Measurements from ENCODE around the gene FMR1NB.

DNA sequence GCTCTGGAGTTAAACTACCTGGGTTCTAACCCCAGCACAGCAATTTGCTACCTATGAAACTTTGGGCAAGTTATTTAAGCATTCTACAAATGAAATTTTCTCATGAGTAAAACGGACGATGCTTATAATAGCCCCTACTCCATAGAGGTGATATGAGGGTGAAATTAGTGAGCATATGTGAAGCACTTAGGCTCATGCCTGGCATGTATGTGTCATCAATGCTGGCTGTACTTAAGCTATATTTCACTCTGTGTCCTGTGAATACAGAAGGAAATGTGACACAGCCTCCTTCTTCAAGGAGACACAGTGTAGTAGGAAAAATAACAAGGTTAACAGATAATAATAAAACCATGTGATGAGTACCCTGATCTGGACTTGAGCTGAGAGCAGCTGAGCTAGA lies 20.4 kb upstream of the FMR1NB start:
- TF ChIP-seq CTCF (IDR thresholded peaks at IDR 0.05) (no peak), POLR2A (IDR thresholded peaks at IDR 0.05) (no peak), POLR2AphosphoS5 (IDR thresholded peaks at IDR 0.05) (no peak)

Data from stomach (tissue), 4 donors.